H1 (cell line): Measurements from ENCODE around the gene WASL. TPM values are rescaled to one million over a fixed set of nuclear protein-coding genes. Genes with fewer than 3 reads are reported as not detected.

Source experiments
- CTCF ChIA-PET: fragments of 300-600 bp; sonication (Branson Sonifier 250); formaldehyde crosslinking; loops from one replicate; lab custom pipeline; 2021; ENCODE audit not compliant: partially characterized antibody; lab: Charles Lee
- POLR2A ChIA-PET: fragments of 300-600 bp; sonication (Branson Sonifier 250); formaldehyde crosslinking; loops from one replicate; lab custom pipeline; 2021; ENCODE audit warnings: inconsistent platforms; ENCODE audit not compliant: partially characterized antibody; lab: Charles Lee
- DNase-seq, 2 experiments: peaks; one replicate each; pipeline versions ENCODE4 v3.0.0 to v3.0.0-alpha.2; 2010 to 2022; ENCODE audit warnings: low spot score in 2 of 2, low read depth in 1 of 2, mixed read lengths in 1 of 2
- FAIRE-seq: peaks from 2 replicates; lab custom pipeline; 2011; peaks lifted over from hg19 to GRCh38; lab: Jason Lieb, UNC
- H2AFZ ChIP-seq: 2 replicates; pipeline ENCODE4 v1.8.1; 2012; ENCODE audit warnings: low read length, inconsistent platforms
- H2AK5ac ChIP-seq: 2 replicates; pipeline ENCODE4 v1.6.1; 2013; ENCODE audit warnings: low read depth, low read length
- H2BK120ac ChIP-seq: replicated peaks from 2 replicates; pipeline ENCODE3; 2013; ENCODE audit warnings: low read depth, low read length, inconsistent platforms
- H2BK12ac ChIP-seq: 2 replicates; pipeline ENCODE4 v1.6.1; 2013; ENCODE audit warnings: low read depth, low read length
- H2BK15ac ChIP-seq: 2 replicates; pipeline ENCODE4 v1.6.1; 2013; ENCODE audit warnings: low read length
- H2BK20ac ChIP-seq: 2 replicates; pipeline ENCODE4 v1.6.1; 2013; ENCODE audit warnings: low read length
- H2BK5ac ChIP-seq: 2 replicates; pipeline ENCODE4 v1.6.1; 2013; ENCODE audit warnings: low read depth, low read length
- H3K14ac ChIP-seq: 2 replicates; pipeline ENCODE4 v1.6.1; 2013; ENCODE audit warnings: inconsistent platforms; ENCODE audit not compliant: insufficient read length
- H3K18ac ChIP-seq: 2 replicates; pipeline ENCODE4 v1.6.1; 2013; ENCODE audit warnings: low read length; ENCODE audit errors: extremely low read depth
- H3K23ac ChIP-seq: 2 replicates; pipeline ENCODE4 v1.6.1; 2013; ENCODE audit warnings: inconsistent platforms; ENCODE audit not compliant: insufficient read length
- H3K23me2 ChIP-seq: 2 replicates; pipeline ENCODE4 v1.6.1; 2013; ENCODE audit warnings: low read depth, low read length
- H3K27ac ChIP-seq: 2 replicates; pipeline ENCODE4 v1.6.1; 2011; ENCODE audit warnings: low read depth, low read length, inconsistent platforms
- H3K27me3 ChIP-seq, 4 experiments: replicated peaks in 1 of 4; 1 replicate in 1 of 4; 2 replicates in 3 of 4; pipeline versions ENCODE4 v1.6.1 to v1.8.1; 2011 to 2013; ENCODE audit warnings: low read length in 3 of 4, mild to moderate bottlenecking in 3 of 4, inconsistent platforms in 2 of 4, mixed read lengths in 2 of 4, moderate library complexity in 1 of 4; ENCODE audit not compliant: control insufficient read depth in 3 of 4, insufficient read depth in 3 of 4; ENCODE audit errors: extremely low read depth in 1 of 4
- H3K36me3 ChIP-seq, 4 experiments: 2 replicates each; pipeline versions ENCODE4 v1.6.1 to v1.8.1; 2011 to 2013; ENCODE audit warnings: mild to moderate bottlenecking in 4 of 4, low read length in 3 of 4, moderate library complexity in 2 of 4, control low read depth in 1 of 4, inconsistent platforms in 1 of 4; ENCODE audit not compliant: insufficient read depth in 4 of 4, control insufficient read depth in 2 of 4
- H3K4ac ChIP-seq: replicated peaks from 2 replicates; pipeline ENCODE3; 2013; ENCODE audit warnings: low read length, low read depth, mixed read lengths, inconsistent platforms; ENCODE audit not compliant: insufficient read length
- H3K4me1 ChIP-seq, 4 experiments: replicated peaks in 1 of 4; 1 replicate in 1 of 4; 2 replicates in 3 of 4; pipeline versions ENCODE4 v1.6.1 to v1.8.1; 2011 to 2013; ENCODE audit warnings: low read length in 3 of 4, inconsistent platforms in 2 of 4, mixed read lengths in 1 of 4; ENCODE audit not compliant: insufficient read depth in 4 of 4, control insufficient read depth in 3 of 4
- H3K4me2 ChIP-seq, 2 experiments: 2 replicates each; pipeline versions ENCODE4 v1.6.1 to v1.8.1; 2011 to 2013; ENCODE audit warnings: low read depth in 2 of 2, low read length in 2 of 2, control low read depth in 1 of 2, inconsistent platforms in 1 of 2, mild to moderate bottlenecking in 1 of 2; ENCODE audit not compliant: insufficient read depth in 1 of 2
- H3K4me3 ChIP-seq, 4 experiments: fragments of 200-600, 300-600 bp in 1 of 4; sonication (generic), shearing (Covaris generic), sonication (Bioruptor Twin) in 1 of 4; 2 replicates each; pipeline versions ENCODE4 v1.5.1 to v1.8.1; 2011 to 2016; ENCODE audit warnings: low read length in 4 of 4, low read depth in 3 of 4, control low read depth in 2 of 4, inconsistent platforms in 2 of 4, mild to moderate bottlenecking in 2 of 4, mixed read lengths in 1 of 4, moderate library complexity in 1 of 4; ENCODE audit not compliant: insufficient read depth in 2 of 4; ENCODE audit errors: extremely low read depth in 1 of 4
- H3K56ac ChIP-seq: replicated peaks from 2 replicates; pipeline ENCODE3; 2013; ENCODE audit warnings: low read depth, mild to moderate bottlenecking, mixed read lengths, low read length, inconsistent platforms; ENCODE audit not compliant: insufficient read length
- H3K79me1 ChIP-seq: 2 replicates; pipeline ENCODE4 v1.6.1; 2013; ENCODE audit warnings: low read depth, low read length, control low read depth
- H3K79me2 ChIP-seq, 2 experiments: 2 replicates each; pipeline versions ENCODE4 v1.6.1 to v1.8.1; 2012 to 2013; ENCODE audit warnings: low read length in 2 of 2, mild to moderate bottlenecking in 2 of 2, inconsistent platforms in 1 of 2; ENCODE audit not compliant: insufficient read depth in 2 of 2, control insufficient read depth in 1 of 2
- H3K9ac ChIP-seq, 4 experiments: replicated peaks in 1 of 4; 1 replicate in 1 of 4; 2 replicates in 3 of 4; pipeline versions ENCODE4 v1.6.1 to v1.8.1; 2011 to 2013; ENCODE audit warnings: low read depth in 3 of 4, low read length in 3 of 4, control low read depth in 2 of 4, mild to moderate bottlenecking in 2 of 4, moderate library complexity in 2 of 4, inconsistent platforms in 1 of 4; ENCODE audit errors: extremely low read depth in 1 of 4
- H3K9me3 ChIP-seq, 2 experiments: 2 replicates each; pipeline versions ENCODE4 v1.6.1 to v1.8.1; 2012 to 2013; ENCODE audit warnings: mild to moderate bottlenecking in 2 of 2, moderate library complexity in 2 of 2, control low read depth in 1 of 2, inconsistent platforms in 1 of 2, low read depth in 1 of 2, low read length in 1 of 2, mixed read lengths in 1 of 2; ENCODE audit not compliant: insufficient read depth in 2 of 2
- H4K20me1 ChIP-seq, 2 experiments: replicated peaks in 1 of 2; 2 replicates each; pipeline versions ENCODE3 to v1.8.1; 2011 to 2013; ENCODE audit warnings: inconsistent platforms in 2 of 2, low read length in 2 of 2, mild to moderate bottlenecking in 1 of 2; ENCODE audit not compliant: insufficient read depth in 2 of 2, control insufficient read depth in 1 of 2
- H4K5ac ChIP-seq: 2 replicates; pipeline ENCODE4 v1.6.1; 2013; ENCODE audit warnings: low read length, low read depth, mixed read lengths, inconsistent platforms; ENCODE audit not compliant: insufficient read length
- H4K8ac ChIP-seq: 2 replicates; pipeline ENCODE4 v1.8.0; 2013; ENCODE audit warnings: mild to moderate bottlenecking, moderate library complexity, low read length, inconsistent platforms; ENCODE audit not compliant: insufficient read depth; ENCODE audit errors: extremely low read depth
- H4K91ac ChIP-seq: replicated peaks from 2 replicates; pipeline ENCODE3; 2013; ENCODE audit warnings: low read length, mixed read lengths, inconsistent platforms; ENCODE audit not compliant: insufficient read length
- BACH1 ChIP-seq: IDR thresholded peaks from 2 replicates; pipeline ENCODE4 v1.6.1; 2012; ENCODE audit warnings: low read length, improper control_type of control experiment
- CBX5 ChIP-seq: fragments of 300-800, 300-1000 bp; sonication (generic); IDR thresholded peaks from 2 replicates; pipeline ENCODE4 v1.7.1; 2016; ENCODE audit warnings: antibody characterized with exemption, low read length, low read depth
- JUND ChIP-seq: IDR thresholded peaks from 2 replicates; pipeline ENCODE4 v1.6.1; 2011; ENCODE audit warnings: mild to moderate bottlenecking, improper control_type of control experiment, low read length
- RXRA ChIP-seq: IDR thresholded peaks from 2 replicates; pipeline ENCODE4 v1.6.1; 2011; ENCODE audit warnings: low read depth, mild to moderate bottlenecking, low read length, moderate library complexity; ENCODE audit not compliant: insufficient read depth
- SP1 ChIP-seq: IDR thresholded peaks from 2 replicates; pipeline ENCODE4 v1.6.1; 2011; ENCODE audit warnings: low read depth, low read length
- polyA plus RNA-seq, 7 experiments: library from polyadenylated mRNA; depleted of rRNA in 3 of 7; stranded (reverse) in 5 of 7; unstranded in 2 of 7; fragments of >200 nt in 5 of 7; fragments of 200-250 nt in 2 of 7; gene quantifications; 1 replicate in 5 of 7; 2 replicates in 1 of 7; 4 replicates in 1 of 7; pipeline versions ENCODE4 v1.2.1 to v1.2.3, GENCODE V29; 2011 to 2013; ENCODE audit warnings: missing spikeins in 2 of 7, mixed read lengths in 2 of 7
- total RNA-seq: library from RNA; stranded (reverse); fragmentation: NEBNext Ultra II Directional; extraction: Animal tissue kit (Norgen Biotek cat#: 25700); gene quantifications from 2 replicates; pipeline ENCODE4 v1.2.1, GENCODE V29; 2021
- TF ChIP-seq, protein P1 (sequence below): IDR thresholded peaks from 2 replicates; pipeline ENCODE4 v1.6.1; 2012; ENCODE audit warnings: low read length, inconsistent platforms

Gene WASL
- total and polyA plus RNA-seq, 2 of the 8 experiments (the other 6 are each of a cell fraction or from before 2014, with no cell fraction given) = 7.7 to 38.9 TPM

DNA sequence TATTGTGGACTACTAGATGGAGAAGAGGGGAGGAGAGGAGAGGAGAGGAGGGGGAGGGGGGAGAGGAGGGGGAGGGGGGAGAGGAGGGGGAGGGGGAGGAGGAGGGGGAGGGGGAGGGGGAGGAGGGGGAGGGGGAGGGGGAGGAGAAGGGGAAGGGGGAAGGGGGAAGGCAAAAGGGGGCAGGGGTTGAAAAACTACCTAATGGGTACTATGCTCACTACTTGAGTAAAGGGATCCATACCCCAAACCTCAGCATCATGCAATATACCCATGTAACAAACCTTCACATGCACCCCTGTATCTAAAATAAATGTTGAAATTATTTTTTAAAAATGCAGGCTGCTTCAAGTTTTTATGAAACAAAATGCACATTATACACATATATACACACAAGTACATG, 108.2 kb downstream of the WASL start:
- no peaks in the 10 kb centered on the region for H3K23me2 ChIP-seq
- H3K14ac ChIP-seq = no peak overlapping the region
- H3K36me3 ChIP-seq = no peaks in the 10 kb centered on the region
- no peak overlapping the region for H4K8ac ChIP-seq
- no peaks in the 10 kb centered on the region for H3K79me1 ChIP-seq
- H2BK12ac ChIP-seq = no peak overlapping the region
- H2BK20ac ChIP-seq = no peak overlapping the region
- H2AFZ ChIP-seq = no peak overlapping the region
- no peak overlapping the region for H3K23ac ChIP-seq
- no peak overlapping the region for H3K56ac ChIP-seq
- H3K79me2 ChIP-seq = no peaks in the 10 kb centered on the region
- no peak overlapping the region for H2BK15ac ChIP-seq
- no peak for FAIRE-seq
- no peak overlapping the region for H2AK5ac ChIP-seq
- ChIA-PET POLR2A (interaction anchor here (0.5 kb wide), 1 partner anchor 13 kb away, joined by 3 read pairs; no protein-coding TSS in a partner anchor), CTCF (interaction anchor here (0.9 kb wide), 1 partner anchor 80 kb away, joined by 3 read pairs; no protein-coding TSS in a partner anchor)
- no peak overlapping the region for H3K4me2 ChIP-seq
- H4K91ac ChIP-seq = no peak overlapping the region
- peaks cover 3 to 9% (median 8%) of the 10 kb centered on the region in 4 experiments; a peak in 6 of 7 replicates for H3K4me1 ChIP-seq
- no peak overlapping the region for H3K27ac ChIP-seq
- H2BK120ac ChIP-seq = no peak overlapping the region
- no peak overlapping the region for H2BK5ac ChIP-seq
- no peak overlapping the region for H3K9ac ChIP-seq
- H3K18ac ChIP-seq = no peak overlapping the region
- no peaks in the 10 kb centered on the region for H3K9me3 ChIP-seq
- DNase-seq = no peak
- H4K5ac ChIP-seq = no peak overlapping the region
- H4K20me1 ChIP-seq = no peaks in the 10 kb centered on the region
- H3K4ac ChIP-seq = no peak overlapping the region
- H3K27me3 ChIP-seq = no peaks in the 10 kb centered on the region
- H3K4me3 ChIP-seq = no peak overlapping the region
- no peak for TF ChIP-seq RXRA
- TF ChIP-seq BACH1 = no peak
- TF ChIP-seq CBX5 = no peak
- TF ChIP-seq JUND = no peak
- no peak for TF ChIP-seq SP1
- TF ChIP-seq, protein P1, sequence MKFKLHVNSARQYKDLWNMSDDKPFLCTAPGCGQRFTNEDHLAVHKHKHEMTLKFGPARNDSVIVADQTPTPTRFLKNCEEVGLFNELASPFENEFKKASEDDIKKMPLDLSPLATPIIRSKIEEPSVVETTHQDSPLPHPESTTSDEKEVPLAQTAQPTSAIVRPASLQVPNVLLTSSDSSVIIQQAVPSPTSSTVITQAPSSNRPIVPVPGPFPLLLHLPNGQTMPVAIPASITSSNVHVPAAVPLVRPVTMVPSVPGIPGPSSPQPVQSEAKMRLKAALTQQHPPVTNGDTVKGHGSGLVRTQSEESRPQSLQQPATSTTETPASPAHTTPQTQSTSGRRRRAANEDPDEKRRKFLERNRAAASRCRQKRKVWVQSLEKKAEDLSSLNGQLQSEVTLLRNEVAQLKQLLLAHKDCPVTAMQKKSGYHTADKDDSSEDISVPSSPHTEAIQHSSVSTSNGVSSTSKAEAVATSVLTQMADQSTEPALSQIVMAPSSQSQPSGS = no peak
